Ecto neural progenitor cell (in vitro differentiated cells): ENCODE measurements around the gene HAPSTR1.
"Not testable (repeated sequence)": the region's sequence is repeated elsewhere in the genome, so short reads cannot be mapped to it uniquely, and the experiment has no call there.

Experiments used
- DNase-seq: peaks from one replicate; pipeline ENCODE4 v3.0.0-alpha.2; 2018; ENCODE audit warnings: low spot score

HAPSTR1 gene

DNA sequence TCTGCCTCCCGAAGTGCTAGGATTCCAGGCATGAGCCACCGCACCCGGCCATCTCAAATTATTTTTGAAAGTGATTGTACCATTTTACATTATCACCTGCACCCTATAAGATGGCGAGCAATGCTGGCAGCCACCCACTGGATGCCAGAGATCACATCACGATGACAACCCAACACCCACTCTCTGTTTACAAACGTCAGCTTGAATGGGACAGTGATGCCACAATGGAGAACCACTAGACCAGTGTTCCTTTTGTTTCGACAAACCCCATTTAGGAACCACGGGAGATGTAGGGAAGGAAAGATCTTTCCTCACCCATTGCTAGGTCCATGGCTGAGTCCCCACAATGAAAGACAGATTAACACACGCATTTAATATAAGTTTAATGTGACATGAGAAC is 20.1 kb upstream of the HAPSTR1 start:
- no peak for DNase-seq

DNA sequence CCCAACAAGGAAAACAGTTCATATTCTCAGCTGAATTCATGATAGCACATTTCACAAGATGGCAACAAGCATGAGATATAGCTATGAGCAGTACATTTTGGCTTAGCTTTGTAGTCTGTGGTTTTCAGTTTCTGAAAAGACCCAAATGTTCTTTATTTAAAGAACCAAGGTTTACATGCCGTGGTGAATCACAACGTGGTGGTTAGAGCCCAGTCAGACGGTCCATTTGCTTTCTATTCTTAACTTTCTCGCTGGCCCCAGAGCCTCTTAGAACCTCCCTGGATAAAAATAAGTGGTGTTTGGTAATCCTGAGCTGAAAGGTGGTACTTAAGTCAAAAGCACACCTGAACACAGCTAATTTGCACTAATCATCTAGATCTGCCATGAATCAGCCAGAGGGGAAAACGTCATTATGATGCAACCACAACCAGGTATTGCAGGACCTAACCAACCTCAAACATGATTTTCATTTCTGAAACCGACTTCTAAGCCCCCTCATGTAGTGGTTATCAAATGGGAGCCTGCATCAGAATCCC is 18.6 kb upstream of the HAPSTR1 start:
- DNase-seq, result no peak

DNA sequence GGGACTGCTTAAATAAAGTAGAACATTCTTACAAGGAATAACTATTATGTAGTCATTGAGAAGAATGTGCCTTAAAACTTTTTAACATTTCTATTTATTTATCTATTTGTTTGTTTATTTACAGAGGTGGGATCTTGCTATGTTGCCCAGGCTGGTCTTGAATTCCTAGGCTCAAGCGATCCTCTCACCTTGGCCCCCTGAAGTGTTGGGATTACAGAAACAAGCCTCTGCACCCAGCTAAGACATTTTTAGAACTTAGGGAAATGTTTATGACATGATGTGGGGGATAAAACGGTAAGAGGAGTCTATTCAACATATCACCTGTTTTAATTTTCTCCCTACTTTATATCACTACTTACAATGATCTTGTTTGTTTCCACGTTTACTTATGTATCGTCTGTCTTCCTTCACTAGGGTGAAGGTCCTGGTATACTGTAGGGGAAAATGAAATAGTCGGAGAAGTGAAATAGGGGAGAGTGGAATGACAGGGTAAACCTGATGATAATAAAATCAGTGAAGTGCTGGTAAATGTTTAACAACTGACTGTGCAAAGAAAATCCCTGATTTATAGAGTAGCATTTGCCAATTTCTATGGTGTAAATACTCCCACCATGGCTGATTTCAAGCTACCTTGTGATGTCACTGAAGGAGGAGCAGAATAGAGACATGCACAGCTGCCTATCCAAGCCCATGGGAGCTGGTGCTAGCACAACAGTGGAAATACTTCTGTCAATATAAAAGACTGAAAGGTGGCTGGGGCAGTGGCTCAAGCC is 16.0 kb upstream of the HAPSTR1 start:
- DNase-seq, result no peak

DNA sequence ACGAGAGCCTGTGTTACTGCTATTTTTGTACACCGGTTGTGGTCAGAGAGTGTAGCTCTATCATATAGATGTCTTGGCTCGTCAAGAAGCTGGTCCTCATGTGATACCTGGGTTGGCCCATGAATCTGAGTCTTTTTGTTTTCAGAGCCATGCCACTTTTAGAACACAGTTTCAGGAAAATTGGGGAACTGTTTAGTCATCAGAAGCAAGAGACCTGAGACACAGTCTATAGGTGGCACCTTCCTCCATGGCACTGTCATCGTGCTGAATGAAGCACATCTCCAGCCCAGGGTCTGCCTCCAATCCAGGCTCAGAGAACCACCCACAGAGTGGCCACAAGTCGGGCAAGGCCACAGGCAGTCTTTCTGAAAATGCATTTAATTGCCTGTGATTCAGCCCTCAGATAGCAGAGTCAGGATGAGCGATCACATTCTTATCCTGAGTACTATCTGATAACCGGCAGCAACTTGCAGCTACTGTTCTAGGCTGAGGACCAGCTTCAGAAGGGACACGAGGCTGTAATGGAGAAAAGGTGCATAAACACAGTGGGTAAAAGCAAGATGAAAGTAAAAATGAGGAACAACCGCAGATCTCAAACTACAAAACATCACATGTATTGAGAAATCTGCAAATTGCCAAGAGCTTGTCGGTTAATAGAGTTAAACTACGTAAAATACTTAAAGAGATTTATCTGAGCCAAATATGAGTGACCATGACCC is 14.2 kb upstream of the HAPSTR1 start:
- no peak for DNase-seq

DNA sequence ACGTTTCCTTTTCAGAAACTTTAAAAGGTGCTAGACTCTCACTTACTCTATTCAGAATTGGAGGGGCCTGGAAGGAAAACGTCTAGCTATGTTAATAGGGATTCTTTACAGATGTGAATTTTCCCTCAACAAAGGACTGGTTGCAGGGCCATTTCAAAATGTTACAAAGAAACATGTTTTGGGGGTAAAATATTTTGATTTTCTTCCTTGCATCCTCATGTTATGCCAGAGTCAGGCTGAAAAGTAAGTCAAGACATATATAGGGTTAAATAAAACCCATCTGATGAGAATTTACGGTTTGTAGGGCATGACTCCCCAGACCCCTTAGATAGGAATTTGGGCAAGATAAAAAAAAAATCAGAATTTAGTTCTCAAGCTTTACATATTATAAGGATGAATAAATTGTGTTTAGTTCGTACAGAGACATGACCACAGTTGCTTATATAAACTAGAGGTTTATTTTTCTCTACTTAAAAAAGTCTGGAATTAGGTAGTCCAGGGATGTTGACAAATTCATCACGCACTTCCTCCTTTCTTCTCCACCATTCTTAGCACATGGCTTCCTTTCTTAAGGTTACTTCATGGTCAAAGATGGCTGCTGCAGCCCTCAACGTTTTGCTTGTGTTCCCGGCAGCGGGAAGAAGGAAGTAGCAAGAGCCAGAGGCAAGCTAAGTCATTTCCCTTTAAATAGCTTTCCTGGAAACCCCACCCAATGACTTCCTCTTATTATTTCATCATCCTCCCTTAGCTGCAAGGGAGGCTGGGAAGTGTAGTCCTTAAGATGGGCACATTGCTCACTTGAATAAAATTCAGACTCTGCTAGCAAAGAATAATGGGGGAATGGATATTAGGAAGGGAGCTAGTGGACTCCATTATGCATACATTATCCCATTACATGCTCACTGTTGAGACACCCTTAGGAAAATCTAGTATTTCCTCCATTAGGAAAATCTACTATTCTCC is 12.7 kb upstream of the HAPSTR1 start:
- DNase-seq, result not testable (repeated sequence)

DNA sequence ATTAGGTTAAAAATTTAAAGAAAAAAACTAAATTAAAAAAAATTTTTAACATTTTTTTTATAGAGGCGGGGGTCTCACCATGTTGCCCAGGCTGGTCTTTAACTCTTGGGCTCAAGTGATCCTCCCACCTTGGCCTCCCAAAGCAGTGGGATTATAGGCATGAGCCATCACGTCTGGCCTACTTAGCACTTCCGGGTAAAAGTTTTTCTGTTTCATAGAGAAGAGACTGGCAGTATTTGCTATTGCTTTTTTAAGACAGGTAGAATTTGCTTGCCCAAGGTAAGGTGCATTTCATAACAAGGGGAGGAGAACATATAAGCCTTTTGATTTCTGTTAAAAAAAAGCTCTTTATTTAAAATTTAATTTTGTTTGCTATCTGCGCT is 12.0 kb upstream of the HAPSTR1 start:
- no peak for DNase-seq

DNA sequence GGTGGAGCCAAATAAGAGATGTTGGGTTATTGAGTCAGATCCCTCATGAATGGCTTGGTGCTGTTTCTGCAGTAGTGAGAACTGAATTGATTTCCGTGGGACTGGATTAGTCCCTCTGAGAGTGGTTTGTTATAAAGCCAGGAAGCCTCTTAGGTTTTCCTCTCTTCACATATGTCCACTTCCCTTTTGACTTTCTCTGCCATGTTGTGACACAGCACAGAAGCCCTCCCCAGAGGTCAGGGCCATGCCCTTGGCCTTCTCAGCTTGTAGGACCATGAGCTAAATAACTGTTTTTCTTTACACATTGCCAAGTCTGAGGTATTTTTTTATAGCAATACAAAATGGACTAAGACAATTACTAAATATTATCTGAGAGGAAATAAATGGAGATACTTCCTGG is 10.3 kb upstream of the HAPSTR1 start:
- DNase-seq, result no peak

DNA sequence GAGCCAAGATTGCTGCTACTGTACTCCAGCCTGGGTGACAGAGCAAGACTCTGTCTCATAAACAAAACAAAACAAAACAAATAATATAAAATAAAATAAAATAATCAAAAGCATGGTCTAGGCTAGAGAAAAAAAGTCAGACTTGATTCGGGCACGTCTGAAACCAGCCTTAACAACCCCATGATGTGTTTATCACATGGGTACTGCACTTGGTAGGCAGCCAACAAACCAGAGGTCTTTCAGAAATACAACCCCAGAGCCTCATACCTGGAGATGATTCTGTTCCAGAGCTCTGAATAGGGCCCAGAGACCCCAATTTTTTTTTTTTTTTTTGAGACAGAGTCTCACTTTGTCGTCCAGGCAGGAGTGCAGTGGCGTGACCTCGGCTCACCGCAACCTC is 9.6 kb upstream of the HAPSTR1 start:
- DNase-seq, result no peak

DNA sequence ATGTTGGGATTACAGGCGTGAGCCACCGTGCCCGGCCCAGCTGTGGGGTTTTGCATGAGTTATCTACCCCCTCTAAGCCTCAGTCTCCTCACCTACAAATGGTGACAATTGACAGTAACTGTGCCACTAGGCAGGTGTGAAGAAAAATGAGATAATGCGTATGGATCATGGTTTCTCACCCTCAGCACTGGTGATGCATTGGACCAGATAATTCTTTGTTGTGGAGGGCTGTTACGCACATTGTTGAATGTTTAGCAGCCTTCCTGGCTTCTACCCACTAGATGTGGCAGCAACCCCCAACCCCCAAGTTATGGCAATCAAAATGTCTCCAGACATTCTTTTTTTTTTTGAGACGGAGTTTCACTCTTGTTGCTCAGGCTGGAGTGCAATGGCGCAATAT is 9.0 kb upstream of the HAPSTR1 start:
- no peak for DNase-seq

DNA sequence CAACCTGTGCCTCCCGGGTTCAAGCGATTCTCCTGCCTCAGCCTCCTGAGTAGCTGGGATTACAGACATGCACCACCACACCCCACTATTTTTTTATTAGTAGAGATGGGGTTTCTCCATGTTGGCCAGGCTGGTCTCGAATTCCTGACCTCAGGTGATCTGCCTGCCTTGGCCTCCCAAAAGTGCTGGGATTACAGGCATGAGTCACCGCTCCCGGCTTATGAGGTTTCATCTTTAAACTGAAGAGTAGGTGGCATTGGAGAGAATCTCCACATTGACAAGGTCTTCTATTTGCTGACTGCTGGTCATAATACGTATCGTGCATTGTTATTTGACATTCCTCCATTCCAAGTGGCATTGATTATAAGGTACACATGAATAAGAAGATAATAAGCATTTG is 3.7 kb upstream of the HAPSTR1 start:
- not testable (repeated sequence) for DNase-seq

DNA sequence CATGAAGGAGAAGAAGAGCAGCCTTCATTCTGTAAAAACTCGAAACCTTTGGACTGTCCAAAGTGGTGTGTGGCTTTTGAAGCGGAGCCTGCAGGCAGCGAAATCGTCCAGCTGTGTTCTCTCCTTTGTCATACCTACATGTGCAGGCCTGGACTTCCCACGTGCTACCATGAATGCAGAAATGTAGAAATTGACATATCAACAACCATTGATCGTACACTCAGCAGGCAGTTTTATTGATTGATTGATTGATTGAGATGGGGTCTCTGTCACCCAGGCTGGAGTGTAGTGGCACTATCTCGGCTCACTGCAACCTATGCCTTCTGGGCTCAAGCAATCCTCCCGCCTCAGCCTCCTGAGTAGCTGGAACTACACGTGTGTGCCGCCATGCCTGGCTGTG is 2.6 kb upstream of the HAPSTR1 start:
- DNase-seq, result no peak

DNA sequence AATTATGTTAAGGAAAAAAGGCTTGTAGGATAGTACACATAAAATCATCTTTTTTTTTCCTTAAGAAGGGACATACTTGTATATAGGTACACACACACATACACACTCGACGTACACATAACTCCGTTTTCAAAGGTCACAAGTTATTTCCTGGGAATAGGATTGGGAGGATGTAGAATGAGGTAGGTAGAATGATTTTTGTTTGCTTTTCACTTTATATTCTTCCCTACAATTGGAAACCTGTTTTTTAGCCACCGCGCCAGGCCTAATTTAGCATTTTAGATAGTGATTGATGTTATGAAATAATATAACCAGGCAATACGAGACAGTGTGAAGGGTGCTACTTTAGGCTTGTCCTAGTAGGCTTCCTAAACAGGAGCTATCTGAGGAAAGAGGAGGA is 1.8 kb upstream of the HAPSTR1 start:
- no peak for DNase-seq

DNA sequence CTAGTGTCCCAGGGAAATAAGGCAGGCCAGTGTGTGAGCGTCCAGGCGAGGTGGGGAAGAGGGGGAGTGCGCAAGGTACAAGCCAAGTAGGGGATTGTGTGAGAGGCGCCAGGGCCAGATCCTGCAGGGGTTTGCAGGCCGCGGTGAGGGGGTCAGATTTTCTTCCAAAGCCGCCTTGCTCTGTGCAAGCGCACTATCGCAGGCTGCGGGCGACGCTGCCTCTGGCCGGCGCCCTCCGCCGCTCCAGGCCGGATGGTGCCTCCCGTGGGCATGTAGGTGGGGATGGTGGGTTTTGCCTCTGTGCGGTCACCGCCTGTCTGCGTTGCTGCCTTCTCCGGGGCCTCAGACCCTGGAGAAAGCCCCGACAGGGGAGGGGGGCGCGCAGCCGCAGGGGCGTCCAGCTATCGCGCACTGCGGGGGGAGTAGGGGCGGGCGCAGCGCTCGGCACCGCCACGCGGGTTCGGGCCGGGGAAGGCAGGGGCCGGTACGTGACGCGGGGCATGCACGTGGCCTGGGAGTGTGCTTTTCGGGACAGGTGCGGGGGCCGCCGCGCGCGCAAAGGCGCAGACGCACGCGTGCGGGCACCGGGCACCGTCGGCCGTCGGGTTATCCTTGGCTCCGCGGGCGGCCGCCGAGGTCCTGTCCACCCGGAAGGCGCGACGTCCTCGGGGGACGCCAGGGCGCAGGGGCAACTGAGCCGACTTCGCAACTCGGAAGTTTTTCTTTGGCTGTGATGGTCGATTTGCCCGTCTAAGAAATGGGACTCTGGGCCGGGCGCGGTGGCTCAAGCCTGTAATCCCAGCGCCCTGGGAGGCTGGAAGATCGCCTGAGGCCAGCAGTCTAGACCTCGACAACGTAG is 1.1 kb upstream of the HAPSTR1 start:
- peak; percentile 76 for DNase-seq

DNA sequence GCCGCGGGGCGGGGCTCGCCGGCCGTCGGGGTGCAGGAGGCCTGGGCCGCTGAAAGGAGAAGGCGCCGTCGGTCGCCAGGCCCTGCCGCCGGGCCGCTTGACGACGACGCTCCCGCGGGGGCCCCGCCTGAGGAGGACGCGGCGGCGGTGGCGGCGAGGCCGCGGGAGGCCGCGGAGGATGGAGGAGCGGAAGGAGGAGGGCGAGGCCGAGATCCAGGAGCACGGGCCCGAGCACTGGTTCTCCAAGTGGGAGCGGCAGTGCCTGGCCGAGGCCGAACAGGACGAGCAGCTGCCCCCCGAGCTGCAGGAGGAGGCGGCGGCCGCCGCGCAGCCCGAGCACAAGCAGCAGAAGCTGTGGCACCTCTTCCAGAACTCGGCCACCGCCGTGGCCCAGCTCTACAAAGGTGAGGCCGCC is 430 bp downstream of the HAPSTR1 start:
- peak; percentile 65 for DNase-seq

DNA sequence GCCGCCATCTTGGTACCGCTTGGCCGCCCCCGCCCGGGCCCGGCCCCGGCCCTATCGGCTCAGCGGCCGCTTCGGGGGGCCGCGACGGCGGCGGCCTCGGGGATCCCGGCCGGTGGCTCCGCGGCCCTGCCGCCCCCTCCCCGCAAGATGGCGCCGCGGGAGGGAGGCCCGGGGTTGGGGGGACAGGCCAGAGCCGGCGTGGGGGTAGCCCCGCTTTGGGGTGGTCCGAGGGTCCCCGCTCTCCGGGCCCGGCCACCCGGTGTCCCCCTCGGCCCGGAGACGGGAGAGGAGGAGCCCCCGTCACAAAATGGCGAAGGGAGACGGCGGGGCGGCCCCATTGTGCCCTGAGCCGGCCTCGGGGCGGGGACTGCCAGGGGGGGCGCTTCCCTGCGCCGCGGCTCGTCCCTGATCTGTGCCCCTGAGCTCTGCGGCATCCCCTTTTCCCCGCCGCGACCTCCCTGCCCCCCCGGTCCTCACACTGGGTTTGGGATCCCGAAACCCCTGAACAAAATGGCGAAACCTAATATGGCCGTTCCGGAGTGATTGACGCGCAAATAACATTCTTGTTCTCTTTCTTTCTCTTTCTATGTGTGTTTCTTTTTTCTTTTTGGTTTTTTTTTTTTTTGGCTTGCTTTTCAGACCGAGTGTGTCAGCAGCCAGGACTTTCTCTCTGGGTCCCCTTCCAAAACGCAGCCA is 986 bp downstream of the HAPSTR1 start:
- peak; percentile 69 for DNase-seq

DNA sequence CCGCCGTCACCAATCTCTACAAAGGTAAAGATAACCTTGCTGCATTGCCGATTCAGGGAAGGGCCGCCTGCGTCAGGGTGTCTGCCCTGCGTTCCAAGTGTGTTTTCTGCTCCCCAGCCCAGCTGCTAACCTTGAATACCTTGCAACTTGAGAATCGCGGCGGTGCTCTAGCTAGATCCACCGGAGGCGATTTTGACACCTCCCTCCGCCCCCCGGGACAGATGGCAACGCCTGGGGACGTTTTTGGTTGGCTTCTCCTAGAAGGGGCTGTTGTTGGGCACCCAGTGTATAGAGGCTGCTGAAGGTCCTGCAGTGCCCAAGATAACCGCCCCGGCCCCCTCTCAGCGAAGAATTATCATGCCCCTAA is 1.5 kb downstream of the HAPSTR1 start:
- DNase-seq, result peak; percentile 53

DNA sequence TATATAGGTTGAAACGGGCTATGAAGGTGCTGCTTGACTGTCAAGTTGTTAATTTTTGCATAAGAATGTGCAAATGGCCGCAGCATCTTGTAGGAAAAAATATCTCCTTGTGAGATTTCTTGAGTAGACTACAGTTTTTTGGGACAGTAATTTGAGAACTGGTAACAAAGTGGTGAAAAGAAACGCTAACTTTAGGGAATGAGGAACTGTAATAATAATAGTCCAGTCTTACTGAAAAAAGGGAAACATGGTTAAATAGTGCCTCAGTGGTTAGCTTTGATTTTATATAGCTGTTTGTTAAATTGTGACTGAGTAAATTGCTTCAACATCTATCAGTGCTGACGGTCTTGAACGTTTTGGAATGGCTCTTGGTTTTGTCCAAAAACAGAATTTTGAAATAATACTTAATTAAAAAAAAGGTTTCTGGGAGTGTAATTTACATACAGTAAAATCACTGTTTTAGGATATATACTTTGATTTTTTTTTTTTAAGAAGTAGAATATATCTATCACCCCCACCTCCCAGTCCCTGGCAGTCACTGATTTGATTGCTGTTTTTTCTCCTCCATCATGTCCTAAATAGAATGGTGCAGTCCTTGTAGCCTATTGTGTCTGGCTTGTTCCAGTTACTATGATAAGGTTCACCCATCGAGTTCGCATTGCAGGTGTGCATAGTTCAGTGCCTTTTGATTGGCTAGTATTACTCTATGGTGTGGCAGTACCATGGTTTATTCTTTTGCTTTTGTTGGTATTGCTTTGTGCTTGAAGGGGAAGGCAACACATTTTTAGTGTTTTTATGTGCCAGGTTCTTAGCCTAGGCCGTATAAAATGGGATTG is 2.8 kb downstream of the HAPSTR1 start:
- no peak for DNase-seq

DNA sequence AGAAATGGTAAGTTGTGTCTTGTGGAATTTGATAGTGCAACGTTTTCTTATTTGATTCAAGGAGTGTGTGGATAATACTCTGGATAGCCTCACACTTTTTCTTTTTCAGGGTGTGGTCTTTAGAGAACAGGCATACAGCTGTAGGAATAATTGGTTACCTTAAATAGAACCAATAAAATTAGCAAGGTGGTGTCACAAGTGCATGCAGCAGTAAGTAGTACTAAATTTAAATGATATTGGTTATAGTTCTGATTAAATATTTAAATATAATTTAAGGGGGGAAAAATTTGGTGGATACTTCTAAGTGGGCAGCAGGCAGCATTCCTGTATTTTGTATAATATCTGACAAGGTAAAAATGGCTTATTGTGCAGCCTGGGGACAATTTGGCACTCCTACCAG is 3.7 kb downstream of the HAPSTR1 start:
- no peak for DNase-seq

DNA sequence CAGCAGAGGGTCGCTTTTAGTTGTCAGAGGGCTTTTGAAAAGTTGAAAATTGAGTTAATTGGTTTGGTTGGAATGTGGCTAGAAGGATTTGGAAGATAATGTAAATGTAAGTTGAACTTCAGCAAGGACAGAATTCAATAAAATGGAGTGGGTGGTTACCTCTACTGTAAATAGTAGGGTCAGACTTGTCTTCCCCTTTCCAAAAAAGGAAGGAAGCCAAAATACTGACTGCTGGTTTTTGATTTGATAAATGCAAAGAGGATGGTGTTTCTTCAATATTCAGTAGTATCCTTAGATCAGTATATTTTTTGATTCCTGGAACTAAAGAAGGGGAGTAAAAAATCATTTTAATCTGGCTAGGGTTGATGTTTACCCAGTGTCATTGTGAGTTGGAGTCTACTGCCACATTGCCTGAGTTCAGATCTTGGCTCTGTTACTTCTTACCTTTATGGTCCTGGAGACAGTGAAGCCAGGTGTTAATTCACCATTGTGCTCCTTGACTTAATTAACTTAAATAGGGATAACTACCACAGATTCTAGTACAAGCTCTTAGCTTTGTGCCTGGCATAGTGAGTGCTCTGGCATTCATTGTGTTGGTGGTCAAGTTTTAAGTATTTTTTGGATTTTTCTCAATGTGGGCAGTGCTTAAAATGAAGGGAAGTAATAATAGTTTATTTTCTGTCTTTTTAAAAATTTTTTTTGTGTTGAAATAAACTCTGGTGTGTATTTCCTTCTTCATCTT is 4.4 kb downstream of the HAPSTR1 start:
- no peak for DNase-seq
